ENCODE measurements around the gene ZACN.
A peak's percentile ranks its signal among the peaks of the same experiment; 100 is the strongest.

ZACN gene

GRCh38 chr17:76103274-76104139, 24.5 kb downstream of the ZACN start, which contains the start of gene EXOC7:
EXOC7 (minus strand) TSS chr17:76103787; CDS start chr17:76103692, 95 bp downstream.
- DNase-seq (ENCODE audit: low spot score): peak; percentile 91

DNA sequence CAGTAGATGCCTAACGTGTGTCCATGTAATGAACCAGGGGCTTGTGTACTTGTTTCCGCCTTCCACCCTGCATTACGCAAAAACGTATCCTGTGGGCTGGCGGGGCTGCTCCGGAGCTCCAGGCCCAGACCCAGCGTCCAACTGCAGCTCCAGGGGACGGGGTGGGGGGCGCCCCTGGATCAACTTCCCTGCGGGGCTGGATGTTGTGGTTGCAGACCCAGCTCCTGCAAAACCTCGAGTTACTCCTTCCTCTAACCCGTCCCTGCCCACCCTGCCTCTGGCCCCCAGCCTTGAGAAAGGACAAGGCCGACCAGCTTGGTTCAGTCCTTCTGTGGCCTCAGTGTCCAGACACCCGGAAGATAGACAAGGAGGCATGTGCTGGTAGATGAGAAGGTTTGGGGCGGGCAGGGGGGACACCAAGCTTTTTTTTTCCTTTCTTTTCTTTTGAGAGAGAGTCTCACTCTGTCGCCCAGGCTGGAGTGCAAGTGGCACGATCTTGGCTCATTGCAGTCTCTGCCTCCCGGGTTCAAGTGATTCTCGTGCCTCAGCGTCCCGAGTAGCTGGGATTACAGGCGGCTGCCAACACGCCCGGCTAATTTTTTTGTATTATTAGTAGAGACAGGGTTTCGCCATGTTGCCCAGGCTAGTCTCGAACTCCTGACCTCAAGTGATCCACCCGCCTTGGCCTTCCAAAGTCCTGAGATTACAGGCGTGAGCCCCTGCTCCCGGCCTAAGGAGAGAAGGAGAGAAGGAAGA, 25.3 kb downstream of the ZACN start:
- DNase-seq (ENCODE audit: low spot score): no peak

DNA sequence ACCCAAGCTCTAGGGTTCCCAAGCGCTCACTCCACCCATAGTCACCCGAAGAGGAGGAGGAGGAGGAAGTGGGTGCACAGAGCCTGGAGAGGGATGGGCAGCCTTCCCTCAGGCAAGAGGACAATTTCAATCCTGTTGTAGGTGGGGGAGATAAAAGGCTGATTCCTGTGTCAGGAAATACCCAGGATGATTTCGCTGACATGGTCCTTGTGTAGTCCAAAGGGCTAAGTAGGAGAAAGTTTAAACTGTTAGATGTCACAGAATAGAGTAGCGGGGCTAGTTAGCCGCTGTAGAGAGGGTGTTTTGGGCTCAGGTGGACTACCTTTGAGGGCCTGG, 25.9 kb downstream of the ZACN start:
- no peak for DNase-seq (ENCODE audit: low spot score)

DNA sequence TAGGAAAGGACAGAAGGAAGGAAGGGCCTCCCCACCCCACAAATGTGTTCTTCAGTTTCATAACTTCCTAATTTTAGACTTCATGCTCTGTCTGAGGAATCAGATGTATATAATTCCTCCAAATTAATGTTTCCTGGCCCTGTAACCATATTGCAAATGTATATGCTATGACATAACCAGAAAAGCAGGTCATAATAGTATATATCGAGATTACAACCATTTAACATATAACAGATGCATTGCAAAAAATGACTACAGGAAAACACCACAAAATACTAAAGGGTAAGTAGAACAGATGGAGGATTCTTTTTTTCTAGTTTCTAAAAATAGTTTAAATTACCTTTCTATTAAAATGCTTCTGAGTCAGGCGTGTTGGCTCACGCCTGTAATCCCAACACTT, 27.7 kb downstream of the ZACN start:
- DNase-seq (ENCODE audit: low spot score): no peak

- no peak for DNase-seq (ENCODE audit: low spot score)
Observed at GRCh38 chr17:76107509-76107908, 28.5 kb downstream of the ZACN start.

DNA sequence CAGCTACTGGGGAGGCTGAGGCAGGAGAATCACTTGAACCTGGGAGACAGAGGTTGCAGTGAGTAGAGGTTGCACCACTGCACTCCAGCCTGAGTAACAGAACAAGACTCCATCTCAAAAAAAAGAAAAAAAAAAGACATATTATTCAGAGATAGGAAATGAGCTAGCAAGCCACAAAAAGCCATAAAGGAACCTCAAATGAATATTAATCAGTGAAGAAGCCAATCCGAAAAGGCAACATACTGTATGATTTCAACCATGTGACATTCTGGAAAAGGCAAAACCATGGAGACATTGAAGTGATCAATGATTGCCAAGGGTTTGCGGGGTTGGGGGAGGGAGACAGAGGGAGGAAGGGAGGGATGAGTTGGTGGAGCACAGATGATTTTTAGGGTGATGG, 33.0 kb downstream of the ZACN start:
- DNase-seq (ENCODE audit: low spot score): no peak

GRCh38 chr17:76115138-76115754, 36.3 kb downstream of the ZACN start:
- DNase-seq (ENCODE audit: low spot score): no peak

DNA sequence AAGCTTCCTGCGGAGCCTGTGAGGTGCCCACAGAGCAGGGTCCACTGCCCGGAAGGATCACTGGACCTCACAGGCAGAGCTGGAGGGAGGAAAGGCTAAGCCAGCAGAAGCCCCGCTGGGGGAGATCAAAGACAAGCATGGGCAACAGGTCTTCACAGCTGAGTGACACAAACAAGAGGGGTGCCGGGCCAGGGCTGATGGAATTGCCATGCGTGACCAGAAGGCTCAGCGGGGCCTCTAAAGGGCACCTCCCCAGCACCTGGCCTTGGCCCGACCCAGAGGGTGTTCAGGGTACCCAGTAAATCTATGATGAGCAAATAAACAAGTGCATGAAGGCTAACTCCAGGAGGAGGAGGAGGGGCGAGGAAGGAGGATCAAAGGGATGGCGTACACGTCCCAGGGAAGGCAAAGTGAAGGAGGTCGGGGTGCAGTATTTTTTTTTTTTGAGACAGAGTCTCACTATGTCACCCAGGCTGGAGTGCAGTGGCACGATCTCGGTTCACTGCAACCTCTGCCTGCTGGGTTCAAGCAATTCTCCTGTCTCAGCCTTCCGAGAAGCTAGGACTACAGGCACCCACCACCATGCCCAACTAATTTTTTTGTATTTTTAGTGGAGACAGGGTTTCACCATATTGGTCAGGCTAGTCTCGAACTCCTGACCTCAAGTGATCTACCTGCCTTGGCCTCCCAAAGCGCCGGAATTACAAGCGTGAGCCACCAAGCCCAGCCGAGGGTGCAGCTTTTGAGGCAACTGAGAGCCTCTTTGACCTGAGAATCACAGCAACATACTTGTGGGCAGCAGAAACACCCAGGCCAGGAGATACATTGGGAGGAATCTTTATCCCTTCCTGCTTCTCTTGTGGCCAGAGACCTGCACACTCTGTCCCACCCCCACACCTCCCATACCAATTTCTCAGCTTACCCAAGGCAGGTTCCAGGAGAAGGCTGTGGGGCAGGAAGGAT, 40.7 kb downstream of the ZACN start:
- DNase-seq (ENCODE audit: low spot score): no peak

DNA sequence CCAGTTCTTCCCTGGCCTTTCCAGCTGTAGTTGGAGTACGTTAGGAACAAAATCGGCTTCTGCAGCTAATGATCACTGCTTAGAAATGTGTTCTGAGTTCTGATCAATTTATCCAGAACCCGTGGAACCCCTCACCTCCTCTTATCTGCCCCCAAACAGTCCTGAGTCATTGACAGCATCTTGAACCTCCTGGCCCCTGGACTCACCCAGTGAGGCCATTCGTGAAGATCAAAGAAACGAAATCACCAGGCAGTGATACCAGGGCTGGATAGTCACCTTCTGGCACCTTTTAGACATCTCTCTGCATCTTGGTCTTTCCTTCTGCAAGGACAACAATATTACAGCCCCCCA, 41.7 kb downstream of the ZACN start:
- DNase-seq (ENCODE audit: low spot score): no peak

- DNase-seq (ENCODE audit: low spot score): no peak
Observed at GRCh38 chr17:76121932-76122430, 43.0 kb downstream of the ZACN start.

DNA sequence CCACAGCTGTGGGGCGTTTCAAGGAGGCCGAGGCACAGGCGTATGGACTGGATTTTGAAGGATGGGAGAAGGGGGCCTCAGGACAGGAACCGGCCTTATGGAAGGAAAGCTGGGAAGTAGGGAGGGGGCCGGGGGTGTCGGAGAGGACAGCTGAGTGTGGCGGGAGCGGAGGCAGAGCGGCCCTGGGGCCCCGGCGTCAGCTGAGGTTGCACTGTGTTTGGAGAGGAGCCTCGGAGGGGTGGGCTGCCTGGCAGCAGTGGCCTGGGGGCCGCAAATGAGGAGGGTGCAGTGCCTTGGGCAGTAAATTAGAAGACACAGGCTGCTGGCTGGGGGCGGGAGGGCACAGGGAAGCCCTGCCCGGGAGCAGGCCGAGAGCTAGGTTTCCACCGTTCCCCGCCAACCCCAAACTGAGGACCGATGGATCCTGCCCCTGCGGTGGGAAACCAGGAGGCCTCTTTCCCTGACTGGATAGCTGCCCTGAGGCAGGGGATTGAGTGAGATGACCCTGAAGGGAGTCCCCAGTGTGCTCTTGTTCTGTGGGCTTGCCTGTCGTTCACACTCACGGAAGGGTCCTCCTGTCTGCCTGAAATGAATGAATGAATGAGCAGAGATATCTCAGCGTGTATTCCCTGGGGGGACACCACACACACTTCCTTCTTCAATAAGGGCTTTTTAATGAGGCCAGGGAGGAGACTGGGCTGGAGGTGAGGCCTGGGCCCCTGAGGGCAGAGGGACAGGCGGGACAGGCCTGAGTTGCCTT, 43.6 kb downstream of the ZACN start:
- DNase-seq (ENCODE audit: low spot score): no peak

- DNase-seq (ENCODE audit: low spot score): no peak
Observed at GRCh38 chr17:76123191-76123499, 44.2 kb downstream of the ZACN start.

- DNase-seq (ENCODE audit: low spot score): no peak
Observed at GRCh38 chr17:76123749-76124581, 45.0 kb downstream of the ZACN start.

- no peak for DNase-seq (ENCODE audit: low spot score)
Observed at GRCh38 chr17:76124582-76125390, 45.8 kb downstream of the ZACN start.

- no peak for DNase-seq (ENCODE audit: low spot score)
Observed at GRCh38 chr17:76125391-76125675, 46.4 kb downstream of the ZACN start.

- no peak for DNase-seq (ENCODE audit: low spot score)
Observed at GRCh38 chr17:76125922-76126321, 46.9 kb downstream of the ZACN start.

- DNase-seq (ENCODE audit: low spot score): no peak
Observed at GRCh38 chr17:76130473-76130872, 51.5 kb downstream of the ZACN start.

GRCh38 chr17:76131051-76131691, 52.2 kb downstream of the ZACN start:
- no peak for DNase-seq (ENCODE audit: low spot score)
